Glomerular visceral epithelial cell (primary cell): ENCODE data around the gene CENPE.

Experiments used
- DNase-seq: peaks from one replicate; pipeline ENCODE4 v3.0.0-alpha.2; 2016; ENCODE audit errors: extremely low spot score

The CENPE gene

DNA sequence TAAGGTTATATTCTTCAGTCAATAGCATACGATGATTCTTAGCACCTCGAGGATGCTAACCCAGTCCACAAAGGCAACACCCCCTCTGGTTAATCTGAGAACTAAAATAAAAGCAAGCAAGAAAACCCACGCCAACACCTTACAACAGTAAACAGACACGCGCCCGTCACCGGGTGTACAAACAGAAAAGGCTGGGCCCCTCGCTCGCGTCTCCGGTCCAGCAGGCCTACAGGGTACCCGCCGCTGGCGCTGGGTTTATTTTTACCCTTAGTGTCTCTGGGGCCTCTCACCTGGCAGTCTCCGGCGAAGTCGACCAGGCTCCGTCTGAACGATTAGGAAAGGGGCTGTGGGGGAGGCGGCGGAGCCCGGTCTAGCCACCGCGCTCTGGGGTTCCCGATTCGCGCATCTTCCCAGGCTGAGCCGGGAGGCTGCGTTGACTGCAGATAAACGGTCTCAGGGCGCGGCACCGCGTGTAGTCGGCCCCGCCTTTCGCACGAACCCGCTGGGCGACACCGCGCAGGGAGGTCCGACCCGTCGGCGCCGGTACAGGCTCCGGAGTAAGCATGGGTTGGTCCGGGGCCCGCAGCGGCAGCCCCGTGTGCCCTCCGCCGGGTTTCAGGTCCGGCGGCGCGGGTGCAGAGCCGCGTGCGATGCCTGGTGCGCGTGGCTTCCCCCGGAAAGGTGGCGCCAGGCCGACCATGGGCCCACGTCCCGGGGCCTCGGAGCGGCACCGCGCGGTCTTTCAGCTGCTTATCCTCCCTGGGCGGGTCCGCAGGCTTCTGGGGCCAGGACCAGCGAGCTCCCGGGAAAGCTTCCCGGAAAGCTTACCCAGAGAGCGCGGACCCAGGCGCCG, 122.0 kb downstream of the CENPE start:
- peak; percentile 55 for DNase-seq

- DNase-seq: peak; percentile 18
Observed at GRCh38 chr4:103075435-103075893, 122.7 kb downstream of the CENPE start.

- DNase-seq: no peak
Observed at GRCh38 chr4:103074744-103075434, 123.3 kb downstream of the CENPE start.

DNA sequence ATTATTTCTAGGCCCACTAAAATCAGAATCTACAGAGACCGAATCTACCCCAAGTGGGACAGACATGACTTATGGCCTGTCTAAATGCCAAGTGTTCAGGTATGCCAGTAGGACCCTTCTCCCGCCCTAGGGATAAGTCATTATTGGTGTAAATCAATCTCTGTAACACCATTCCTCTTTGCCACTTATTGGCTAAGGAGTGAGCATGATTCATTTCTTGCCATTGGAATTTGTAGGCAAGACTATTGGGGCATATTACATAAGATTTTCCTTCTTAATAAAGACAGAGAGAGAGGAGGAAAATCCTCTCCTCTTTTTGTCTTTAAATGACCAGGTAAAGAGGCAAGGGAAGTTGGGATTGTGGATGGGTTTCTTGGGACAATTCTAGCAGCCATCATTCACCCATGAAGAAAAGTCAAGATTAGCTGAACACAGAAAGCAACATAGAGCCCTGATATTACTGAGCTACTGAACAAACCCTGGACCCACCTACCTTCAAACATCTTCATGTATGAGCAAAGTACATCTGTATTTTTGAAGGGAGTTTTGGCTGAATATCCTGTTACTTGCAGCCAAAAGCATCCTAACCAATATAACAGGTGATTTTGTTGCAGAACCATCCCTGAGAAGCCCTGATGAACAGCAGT, 124.2 kb downstream of the CENPE start:
- no peak for DNase-seq

GRCh38 chr4:103067841-103068547, 130.1 kb downstream of the CENPE start:
- no peak for DNase-seq

DNA sequence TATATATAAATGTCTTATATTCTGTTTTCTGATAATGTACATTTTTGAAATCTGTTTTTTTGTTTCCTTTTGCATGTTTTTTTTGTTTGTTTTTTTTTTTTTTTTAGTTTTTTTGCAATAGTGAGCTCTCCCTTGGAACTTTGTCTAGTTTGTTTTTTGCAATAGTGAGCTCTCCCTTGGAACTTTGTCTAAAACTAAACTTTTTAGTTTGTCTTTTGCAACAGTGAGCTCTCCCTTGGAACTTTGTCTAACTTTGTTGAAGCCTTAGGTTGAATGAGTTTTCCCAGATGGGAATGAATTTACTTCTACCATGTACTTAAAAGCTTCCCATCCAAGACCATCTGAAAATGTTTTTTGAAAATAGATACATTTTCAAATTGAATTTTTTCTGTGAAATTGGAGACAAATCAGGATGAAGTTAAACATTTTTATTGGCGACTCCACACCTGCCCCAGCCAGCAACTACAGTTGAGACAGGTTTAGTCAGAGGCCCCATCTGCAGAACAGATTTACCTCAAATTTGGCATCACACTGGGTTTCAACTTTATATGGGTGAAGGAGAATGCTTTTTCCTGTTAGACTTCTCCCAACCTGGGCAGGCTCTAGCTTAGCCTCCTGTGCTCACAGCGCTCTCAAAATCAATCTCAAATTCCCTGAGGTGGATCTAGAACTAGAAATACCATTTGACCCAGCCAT, 137.5 kb downstream of the CENPE start:
- DNase-seq: no peak
